Limb (tissue), 2 donors: ENCODE measurements around the gene KLF13.
A peak's percentile ranks its signal among the peaks of the same experiment; 100 is the strongest.
"Not testable (repeated sequence)": the region's sequence is repeated elsewhere in the genome, so short reads cannot be mapped to it uniquely, and the experiment has no call there.

Experiments used
- DNase-seq, 2 donors: peaks; one replicate each; pipeline ENCODE4 v3.0.0-alpha.2; 2016; ENCODE audit errors: extremely low spot score in 2 of 2

KLF13 gene

DNA sequence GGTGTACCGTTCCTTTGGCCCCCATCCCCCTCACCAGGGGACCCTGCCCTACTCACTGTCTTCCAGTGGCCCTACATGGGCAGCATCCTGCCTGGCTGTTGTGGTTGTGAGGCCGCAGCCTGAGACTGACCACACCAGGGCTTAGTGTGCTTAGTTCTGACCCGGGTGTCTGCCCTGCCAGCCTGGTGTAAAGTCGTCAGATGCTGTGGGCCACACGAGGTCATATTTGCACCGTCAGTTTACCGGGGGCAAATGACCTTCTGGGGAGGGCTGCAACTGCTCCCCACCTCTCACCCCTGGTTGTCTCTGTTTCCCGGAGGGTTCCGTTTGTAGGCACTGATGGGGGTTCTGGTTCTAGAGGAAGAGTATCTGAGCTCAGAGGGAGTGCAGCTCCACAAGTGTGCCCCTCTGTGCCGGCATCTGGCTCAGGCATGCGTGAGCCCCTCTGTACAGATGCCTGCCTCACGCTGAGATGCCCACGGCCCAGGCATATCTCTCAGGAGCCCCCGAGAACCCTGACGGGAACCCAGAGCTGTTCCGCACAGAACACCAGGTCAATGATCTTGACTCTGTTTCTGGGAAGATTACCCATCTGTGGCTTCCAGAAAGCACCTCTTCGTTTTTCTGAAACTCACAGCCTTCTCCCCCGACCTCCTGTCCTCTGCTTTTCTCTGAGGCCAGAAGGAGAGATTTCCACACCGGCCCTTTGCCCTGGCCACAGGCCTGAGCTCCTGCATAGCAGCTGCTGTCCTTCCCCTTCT lies 19.2 kb downstream of the KLF13 start:
- no peak for DNase-seq

DNA sequence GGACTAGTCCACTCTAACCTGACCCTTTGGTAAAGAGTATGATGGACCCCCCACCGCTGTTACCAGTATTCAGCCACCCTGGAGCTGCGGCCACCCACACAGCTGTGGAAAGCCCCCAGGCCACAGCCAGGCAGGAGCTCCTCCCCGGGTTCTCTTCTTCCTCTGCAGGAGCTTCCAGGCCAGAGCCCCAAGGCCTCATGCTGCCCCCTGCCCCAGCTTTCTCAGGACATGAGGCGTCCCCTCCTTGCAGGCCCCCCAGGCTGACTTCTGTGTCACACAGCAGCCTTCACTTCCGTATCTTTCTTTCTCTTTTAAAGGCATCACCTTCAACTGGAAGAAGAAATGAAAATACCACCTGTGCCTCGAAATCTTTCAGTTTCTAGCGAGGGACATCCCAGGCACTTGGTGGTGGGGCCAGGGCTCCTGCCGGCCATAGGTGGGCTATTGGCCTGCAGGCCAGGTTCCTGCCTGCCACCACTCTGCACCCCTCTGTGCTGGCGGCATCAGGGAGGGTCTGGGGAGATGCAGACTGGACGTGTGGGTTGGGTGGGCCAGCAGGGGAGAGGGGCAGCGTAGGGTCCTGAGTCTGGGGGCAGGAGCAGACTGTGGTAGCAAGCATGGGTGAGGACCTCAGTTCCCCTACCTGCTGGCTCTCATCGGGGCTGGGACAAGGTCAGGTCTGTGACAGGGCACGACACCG lies 19.9 kb downstream of the KLF13 start:
- no peak for DNase-seq

DNA sequence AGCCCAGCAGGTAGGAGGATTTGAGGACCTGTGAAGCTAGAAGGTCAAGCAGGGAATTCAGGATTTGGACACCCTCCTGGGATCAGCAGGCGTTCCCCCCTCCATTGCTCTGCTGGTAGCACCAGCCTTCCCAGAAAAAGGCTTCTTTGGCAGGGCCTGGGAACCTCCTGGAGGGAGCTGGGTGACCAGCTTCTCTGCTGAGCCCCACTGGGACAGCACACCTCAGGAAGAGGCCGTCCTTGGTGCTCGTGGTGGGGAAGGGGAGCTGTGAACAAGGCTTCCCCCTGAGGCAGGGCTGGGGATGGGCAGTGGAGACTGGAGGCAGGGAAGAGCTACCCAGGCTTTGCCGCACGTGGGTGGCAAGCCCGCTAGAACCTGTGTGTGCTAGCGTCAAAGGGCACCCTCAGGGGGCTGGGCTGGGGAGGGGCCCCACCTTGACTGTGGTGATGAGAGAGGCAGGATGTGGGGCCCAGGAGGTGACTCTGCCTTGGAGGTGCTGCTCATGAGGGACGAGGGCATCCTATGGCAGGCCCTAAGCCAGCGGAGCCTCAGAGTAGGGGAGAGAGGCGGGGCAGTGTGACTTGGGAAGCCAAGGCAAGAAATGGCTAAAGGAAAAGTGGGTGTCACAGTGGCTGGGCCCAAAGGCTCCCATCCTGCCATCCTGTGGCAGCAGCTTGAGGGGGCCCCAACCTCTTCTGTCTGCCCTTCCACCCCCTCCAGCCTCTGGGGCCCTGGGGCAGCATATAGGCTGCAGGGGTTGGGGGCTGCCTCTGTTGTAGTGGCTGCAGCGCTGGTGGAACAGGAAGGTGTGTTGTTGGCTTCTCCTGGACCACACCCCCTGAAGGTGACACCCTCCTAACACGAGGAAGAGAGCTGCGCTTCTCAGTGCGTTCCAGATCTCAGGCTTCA lies 20.7 kb downstream of the KLF13 start:
- DNase-seq: no peak

DNA sequence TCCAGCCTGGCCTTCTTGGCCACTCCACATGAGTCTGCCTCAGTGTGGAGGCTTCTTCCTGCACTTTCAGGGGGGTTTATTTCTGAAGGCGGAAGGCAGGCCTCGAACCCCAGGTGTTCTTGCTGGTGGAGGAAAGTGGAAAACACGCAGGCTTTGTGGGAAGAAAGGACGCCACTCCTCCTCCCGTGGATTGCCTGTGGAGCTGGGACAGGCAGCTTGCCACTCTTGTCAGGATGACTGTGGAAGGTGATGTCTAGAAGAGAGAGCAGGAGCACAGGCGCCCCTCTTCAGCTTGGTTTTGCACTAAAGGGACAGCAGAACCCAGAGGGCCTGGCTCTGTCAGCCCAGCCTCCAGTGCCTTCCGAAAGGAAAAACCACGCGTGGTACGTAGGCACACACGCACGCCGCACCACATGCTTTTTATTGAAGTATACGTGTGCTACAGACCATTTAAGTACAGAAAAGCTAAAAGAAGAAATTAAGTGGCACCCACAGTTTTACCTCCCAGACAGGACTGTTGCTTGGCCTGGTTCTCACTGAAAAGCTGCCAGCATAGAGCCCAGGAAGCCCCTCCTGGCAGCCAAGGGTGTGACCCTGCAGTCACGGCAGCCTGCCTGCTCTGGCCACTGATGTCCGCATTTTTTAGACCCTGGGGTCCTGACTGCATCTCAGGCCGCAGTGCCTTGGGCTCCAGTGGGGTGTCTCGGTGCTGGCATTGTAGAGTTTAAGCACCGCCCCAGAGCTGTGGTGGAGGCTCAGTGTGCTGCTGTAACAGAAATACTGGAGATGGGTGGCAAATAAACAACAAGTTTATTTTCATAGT lies 21.6 kb downstream of the KLF13 start:
- no peak for DNase-seq

DNA sequence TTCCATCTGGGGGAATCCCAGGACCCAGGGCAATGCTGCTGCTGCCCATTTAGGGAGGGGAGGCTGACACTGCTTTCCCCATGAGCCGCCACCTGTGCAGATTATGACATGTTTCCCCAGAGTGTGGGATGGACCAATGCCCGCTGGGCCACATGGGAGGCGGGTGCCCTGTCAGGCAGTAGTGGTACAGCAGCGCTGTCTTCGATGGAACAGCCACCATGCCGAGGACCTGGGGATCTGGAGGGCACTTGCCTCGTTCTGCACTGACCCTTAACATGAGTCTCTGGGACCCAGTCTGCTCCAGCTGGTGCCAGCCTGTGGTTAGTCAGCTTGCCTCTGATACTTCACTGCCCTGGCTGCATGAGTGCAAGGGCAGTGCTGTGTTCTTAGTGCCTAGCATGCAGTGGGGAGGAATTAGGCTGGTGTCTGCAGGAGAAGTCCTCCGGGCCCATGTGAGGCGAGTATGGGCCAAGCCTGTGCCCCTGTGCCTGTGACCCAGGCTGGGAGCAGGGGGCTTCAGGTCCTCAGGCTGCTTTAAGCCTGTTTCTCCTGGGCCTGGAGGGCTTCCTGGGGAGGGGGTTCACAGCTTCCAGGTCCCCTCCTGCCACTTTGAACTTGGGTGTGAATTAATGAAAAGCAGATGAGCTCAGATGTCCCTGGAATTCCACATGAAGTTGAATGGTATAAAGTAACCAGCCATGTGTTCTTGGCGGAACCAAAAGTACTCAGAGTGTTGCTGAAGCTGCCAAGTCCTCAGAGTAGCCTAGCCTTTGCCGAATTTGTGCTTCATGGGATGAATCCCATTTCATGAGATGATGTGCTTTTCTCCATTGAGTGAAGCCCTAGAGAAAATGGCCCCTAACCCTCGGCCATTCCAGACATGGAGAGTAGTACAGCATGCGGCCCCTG lies 22.9 kb downstream of the KLF13 start:
- DNase-seq: no peak

DNA sequence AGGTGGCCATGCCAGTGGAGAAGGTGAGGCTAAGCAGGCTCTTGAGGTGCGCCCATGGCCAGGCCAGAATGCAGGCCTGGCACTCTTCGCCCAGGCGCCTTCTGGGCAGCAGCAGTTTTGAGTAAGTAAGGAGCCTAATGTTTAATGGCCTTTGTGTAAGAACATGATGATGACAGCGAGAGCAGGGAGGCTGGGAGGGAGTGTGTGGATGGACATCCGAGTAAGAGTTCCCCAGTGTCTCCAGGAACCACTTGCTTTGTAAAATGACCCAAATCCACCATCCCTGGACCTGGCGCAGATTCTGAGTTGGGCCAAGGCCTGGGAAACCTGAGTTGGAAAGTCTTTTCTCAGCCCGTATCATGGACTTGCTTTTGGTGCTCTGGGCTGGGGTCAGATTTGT lies 24.1 kb downstream of the KLF13 start:
- no peak for DNase-seq

DNA sequence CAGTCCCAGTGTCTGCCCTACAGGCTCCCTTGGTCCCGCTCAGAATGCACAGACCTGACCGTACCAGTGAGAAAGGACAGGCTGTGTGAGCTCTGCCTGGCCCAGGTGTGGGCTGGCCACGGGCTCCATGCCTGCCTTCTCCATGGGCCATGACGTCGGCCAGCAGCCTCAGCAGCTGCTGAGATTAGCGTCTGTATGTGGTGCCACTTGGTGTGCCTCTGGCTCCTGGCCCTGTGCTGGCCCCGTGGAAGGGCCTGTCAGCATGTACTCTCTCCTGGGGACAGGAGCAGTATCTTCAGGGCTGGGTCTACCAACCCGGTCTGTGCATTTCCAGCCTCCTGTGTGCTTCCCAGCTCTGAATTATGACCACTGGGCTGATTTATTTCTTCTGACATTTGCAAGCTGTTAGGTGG lies 25.7 kb downstream of the KLF13 start:
- no peak for DNase-seq

DNA sequence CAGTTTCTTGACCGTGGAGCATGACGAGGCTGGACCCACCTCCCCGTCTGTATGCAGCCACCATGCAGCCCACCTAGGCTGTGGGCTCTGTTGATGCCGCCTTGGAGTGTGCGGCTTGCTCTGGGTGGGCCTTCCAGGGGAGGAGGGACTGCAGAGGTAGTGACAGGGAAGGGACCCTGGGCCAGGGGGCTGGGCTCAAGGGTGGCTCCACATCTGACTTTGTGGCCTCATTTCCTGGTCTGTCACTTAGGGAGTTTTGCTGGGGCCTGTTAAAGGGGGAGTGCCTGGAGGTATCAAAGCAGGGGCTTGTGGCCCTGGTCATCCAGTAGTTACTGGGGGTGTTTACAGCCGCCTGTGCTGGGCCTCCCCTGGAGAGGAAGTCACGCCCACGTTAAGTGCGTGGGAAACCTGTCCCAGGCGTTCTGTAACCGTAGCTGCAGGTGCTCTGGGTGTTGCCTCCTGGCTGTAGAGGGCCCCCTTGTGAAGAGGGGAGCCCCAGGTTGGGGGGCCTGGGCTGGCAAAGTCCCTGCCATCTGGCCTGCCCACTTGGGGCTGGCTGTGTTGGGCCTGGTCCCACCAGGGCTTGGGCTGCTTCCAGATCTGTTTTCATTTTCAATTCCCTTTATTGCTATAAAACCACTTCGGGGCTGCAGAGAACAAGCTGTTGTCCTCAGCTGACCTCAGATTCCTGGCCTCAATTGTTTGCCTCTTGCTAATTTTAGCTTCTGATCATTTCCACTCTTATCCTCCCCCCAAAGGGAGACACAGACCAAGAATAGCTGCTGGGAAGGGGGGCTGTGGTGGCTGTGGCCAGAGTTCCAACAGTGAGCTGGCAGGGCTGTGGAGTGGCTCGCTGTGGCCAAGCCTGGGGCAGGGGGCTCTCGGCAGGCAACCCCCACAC lies 26.5 kb downstream of the KLF13 start:
- DNase-seq: peak in 1 of 2 donors; percentile 50

DNA sequence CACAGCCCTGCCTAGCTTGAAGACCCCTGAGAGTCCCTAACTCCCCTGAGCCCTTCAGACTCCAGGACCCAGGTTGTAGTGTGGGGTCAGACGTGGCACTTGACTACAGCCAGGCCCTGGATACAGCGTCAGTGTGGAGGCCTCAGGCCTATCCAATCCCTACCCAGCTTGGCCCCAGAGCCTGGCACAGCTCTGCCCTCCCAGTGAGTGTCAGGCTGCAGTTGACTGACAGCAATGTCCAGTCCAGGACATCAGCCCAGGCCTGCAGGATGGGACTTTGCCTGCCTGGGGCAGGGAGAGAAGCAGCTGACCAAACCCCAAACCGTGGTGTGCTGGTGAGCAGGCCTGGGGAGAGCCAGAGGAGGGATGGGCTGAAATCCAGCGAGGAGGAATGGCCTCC lies 27.3 kb downstream of the KLF13 start:
- no peak for DNase-seq

DNA sequence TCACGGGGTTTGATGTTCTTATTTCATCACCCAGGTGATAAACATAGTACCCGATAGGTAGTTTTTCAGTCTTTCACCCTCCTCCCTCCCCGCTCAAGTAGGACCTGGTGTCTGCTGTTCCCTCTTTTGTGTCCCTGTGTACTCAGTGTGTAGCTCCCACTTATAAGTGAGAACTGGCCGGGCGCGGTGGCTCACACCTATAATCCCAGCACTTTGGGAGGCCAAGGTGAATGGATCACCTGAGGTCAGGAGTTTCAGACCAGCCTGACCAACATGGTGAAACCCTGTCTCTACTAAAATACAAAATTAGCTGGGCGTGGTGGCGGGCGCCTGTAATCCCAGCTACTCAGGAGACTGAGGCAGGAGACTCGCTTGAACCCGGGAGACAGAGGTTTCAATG lies 29.5 kb downstream of the KLF13 start:
- DNase-seq: not testable (repeated sequence)

DNA sequence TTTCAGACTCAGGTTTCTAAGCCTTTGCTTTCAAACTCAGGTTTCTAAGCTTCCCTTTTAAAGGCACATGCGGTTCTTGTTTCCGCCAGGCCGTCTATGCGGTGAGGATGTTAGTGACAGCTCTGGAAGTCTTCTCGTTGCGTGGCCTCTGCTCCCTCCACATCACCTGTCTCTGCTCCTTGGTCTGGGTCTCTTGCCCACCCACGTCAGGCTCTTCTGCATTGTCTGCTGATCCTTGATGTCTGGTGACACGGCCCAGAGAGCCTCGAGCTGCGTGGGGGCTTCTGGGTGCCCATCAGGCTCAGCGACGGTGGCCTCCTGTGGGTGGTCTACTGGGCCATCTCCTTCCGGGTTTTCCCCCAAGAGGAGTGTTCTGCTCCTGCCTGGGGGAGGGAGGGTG lies 30.5 kb downstream of the KLF13 start:
- no peak for DNase-seq

DNA sequence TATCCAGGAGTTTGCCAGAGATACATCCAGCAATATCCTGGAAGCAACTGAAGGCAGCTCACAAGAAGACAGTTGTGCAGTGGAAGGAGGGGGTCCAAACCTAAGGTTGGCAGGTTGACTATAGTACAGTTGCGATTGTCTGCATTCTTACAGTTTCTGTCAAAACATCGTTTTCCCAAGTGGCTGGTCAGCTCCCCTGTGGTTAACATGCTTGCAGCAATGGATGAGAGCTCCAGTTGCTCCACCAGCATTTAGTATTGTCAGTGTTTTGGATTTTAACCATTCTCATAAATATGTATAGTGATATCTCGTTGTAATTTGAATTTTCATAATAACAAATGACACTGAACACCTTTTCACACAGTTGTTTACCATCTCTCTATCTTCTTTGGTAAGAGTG lies 31.5 kb downstream of the KLF13 start:
- no peak for DNase-seq

DNA sequence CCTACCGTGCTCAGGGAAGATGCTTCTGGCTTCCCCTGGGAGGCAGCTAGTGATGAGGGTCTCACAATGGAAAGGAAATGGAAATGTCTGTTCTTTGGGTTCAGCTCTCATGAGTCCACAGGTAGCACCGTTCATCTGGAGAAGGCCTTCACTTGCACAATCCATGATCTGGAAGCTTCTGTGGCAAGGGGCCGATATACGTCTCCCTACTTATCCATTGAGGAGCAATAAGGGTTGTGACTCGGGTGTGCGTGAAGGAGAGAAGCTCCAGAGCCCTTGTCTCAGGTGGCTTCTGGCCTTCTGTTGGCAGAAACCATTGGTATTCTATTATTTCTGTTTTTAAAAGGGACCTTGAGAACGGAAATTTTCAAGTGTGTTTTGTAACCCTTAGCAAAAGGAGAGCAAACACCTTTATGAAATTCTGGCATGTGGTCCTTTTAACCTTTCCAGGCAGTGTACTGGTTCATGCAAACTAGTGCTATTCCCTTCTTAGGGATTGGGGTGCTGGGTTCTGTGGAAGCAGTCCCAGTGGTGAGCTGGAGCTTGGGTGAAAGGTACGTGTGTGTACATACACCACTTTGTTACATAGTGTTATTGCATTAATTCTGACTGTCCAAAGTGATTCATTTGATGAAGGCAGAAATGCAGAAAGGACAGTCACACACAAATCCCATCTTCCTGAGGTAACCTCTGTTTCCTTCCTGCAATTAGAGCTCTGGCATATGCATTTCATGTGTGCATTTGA lies 32.5 kb downstream of the KLF13 start:
- no peak for DNase-seq

DNA sequence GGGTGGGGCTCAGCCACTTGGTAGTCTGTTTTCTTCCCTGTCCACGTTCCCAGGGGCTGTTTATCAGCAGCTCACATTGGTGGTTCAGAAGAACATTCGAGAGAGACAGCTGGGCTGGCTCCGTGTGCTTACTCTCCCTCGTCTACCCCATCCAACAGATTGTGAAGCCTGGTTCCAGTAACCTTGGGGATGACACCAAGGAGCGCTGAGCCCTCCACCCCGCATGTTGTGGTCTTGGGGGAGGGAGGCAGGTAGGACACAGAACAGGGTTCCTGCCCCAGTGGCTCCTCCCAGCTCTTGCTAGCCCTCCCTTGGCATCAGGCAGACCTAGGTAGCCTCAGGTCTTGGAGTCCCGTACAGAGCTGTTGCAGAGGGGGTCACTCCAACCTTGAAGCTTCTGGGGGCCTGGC lies 33.1 kb downstream of the KLF13 start:
- DNase-seq: no peak

DNA sequence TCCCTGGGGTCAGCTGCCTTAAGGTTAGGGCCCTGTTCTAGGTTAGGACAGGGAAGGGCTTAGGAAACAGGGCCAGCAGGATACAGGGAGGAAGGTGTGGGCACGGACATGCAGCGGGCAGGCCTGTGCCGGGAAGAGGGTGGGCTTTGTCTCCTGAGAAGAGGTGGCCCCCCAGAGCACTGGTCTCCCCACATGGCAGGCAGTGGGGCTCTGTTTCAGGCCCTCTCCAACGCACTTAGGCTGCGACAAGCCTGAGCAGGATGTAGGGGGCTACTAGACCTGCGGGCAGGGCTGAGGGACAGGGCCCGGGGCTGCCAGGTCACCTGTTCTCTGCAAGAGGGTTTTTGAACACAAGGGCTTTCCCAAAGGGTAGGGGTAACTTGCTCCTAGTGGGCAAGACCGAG lies 33.5 kb downstream of the KLF13 start:
- no peak for DNase-seq

DNA sequence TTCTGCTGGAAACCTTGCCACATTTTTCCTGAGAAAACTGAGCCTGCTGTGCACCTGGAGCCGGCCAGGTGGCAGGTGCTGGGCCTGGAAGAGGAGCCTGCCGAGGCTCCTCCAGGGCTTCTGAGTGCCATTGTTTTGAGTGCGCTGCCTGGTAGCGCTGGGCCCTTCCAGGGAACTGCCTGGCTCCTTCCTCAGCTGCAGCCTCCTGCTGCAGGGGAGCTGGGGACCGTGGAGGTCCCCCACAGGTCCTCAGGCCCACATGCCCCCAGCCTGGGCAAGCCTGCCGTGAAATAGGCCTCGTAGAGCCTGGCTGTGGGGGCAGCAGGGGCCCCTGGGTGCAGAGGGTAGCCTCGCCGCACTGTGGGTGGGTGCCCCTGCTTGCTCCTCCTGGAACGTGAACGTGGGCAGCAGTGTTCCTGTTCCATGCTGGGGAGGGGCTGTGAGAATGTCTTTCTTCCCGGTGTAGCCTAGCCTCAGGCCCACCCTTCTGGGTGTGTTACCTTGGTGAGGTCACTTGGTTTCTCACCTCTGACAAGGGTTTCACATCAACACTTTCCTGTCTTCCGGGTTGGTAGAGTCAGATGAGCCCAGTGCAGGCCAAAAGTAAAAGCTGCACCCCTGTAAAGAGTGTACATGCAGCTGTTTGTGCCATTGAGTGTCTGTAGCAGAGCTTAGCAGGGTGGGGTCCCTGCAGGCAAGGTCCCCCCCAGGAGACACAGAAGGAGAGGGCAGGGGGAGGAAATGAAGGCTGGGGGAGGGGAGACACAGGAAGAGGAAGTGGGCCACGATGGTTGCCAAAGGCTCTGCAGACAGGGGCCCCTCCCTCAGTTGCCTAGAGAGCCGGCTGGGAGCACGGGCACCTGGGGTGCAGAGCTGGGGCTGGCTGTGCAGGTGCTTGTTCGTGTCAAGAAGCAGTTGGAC lies 34.5 kb downstream of the KLF13 start:
- DNase-seq: no peak

DNA sequence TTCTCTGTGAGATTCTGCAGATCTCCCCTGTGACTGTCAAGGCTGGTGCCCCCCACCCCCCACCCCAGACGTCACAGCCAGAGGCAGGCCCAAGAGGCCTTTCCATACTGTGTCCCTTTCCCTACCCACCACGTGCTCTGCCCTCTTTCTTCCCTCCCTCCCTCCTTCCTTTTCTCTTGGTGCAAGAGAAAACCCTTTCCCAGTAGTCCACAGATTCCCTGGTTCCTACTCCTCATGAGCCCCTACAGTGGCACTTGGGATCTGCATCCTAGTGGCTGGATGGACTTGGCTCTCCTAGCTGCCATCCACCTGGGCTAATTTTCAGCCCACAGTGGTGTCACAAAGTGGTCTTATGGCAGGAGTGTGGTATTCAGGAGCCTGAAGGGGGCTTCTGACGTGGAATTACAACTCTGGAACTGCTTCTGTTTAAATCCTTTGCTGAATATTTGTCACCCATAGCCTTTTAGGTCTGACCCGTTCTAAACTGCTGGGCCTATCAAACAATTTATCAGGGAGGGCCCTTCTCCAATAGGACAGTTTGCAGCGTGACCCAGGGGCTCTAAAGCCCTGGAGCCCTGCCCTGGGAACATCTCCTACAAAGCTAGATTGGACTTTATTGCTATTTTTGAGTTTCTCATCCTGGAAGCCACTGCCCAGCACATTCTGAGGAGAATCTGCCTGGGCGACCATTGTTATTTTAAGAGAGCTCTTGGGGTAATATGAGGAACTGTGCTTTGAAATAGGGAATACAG lies 35.3 kb downstream of the KLF13 start:
- no peak for DNase-seq
